Endothelial cell of umbilical vein (primary cell): ENCODE results near the gene MIA. TPM values are rescaled to one million over a fixed set of nuclear protein-coding genes. Genes with fewer than 3 reads are reported as not detected.

ENCODE experiments used
- BruUV-seq: library from RNA; stranded (reverse); fragments of 400-500 nt; replicated peaks from 2 replicates; lab custom pipeline; 2021; lab: Mats Ljungman, UMichigan
- CTCF ChIA-PET: fragments of 300-600, 350-600 bp; sonication (Branson Sonifier 250); formaldehyde crosslinking; loops from one replicate; lab custom pipeline; 2021; ENCODE audit warnings: antibody characterized with exemption, inconsistent platforms; lab: Charles Lee
- POLR2A ChIA-PET: fragments of 300-600, 350-600 bp; sonication (Branson Sonifier 250); formaldehyde crosslinking; loops from one replicate; lab custom pipeline; 2021; ENCODE audit warnings: antibody characterized with exemption, inconsistent platforms; lab: Charles Lee
- DNase-seq: peaks from one replicate; pipeline ENCODE4 v3.0.0-alpha.2; 2011; ENCODE audit warnings: low read depth, low spot score
- FAIRE-seq: peaks from 2 replicates; lab custom pipeline; 2011; peaks lifted over from hg19 to GRCh38; lab: Jason Lieb, UNC
- H2AFZ ChIP-seq: 2 replicates; pipeline ENCODE4 v1.6.0; 2012; ENCODE audit warnings: low read depth, low read length, control low read depth, inconsistent platforms
- H3K27ac ChIP-seq: 2 replicates; pipeline ENCODE4 v1.5.1; 2011; ENCODE audit warnings: low read depth, mild to moderate bottlenecking, control low read depth, low read length, moderate library complexity; ENCODE audit not compliant: insufficient read depth
- H3K27me3 ChIP-seq, 2 experiments: 2 replicates each; pipeline versions ENCODE4 v1.6.0 to v1.6.1; 2011; ENCODE audit warnings: low read length in 2 of 2, mixed read lengths in 1 of 2; ENCODE audit not compliant: control insufficient read depth in 2 of 2, insufficient read depth in 2 of 2
- H3K36me3 ChIP-seq, 2 experiments: 2 replicates in 1 of 2; 3 replicates in 1 of 2; pipeline ENCODE4 v1.5.1; 2011; ENCODE audit warnings: low read length in 2 of 2, mild to moderate bottlenecking in 1 of 2, moderate library complexity in 1 of 2; ENCODE audit not compliant: control insufficient read depth in 2 of 2, insufficient read depth in 2 of 2; ENCODE audit errors: extremely low read depth in 1 of 2
- H3K4me1 ChIP-seq: 3 replicates; pipeline ENCODE4 v1.5.1; 2011; ENCODE audit warnings: mild to moderate bottlenecking, low read length; ENCODE audit not compliant: control insufficient read depth, insufficient read depth; ENCODE audit errors: extremely low read depth
- H3K4me2 ChIP-seq: 2 replicates; pipeline ENCODE4 v1.6.1; 2011; ENCODE audit warnings: low read length, control low read depth, mixed read lengths; ENCODE audit not compliant: insufficient read depth
- H3K4me3 ChIP-seq, 3 experiments: fragments of 200-600 bp in 1 of 3; sonication (generic), shearing (Covaris generic) in 1 of 3; replicated peaks in 1 of 3; 2 replicates each; pipeline ENCODE4 v1.5.1; 2011 to 2016; ENCODE audit warnings: control low read depth in 3 of 3, low read length in 3 of 3, mild to moderate bottlenecking in 2 of 3, inconsistent platforms in 1 of 3, low read depth in 1 of 3, moderate library complexity in 1 of 3; ENCODE audit not compliant: insufficient read depth in 1 of 3
- H3K79me2 ChIP-seq: 2 replicates; pipeline ENCODE4 v1.6.0; 2012; ENCODE audit warnings: low read length, inconsistent platforms; ENCODE audit not compliant: control insufficient read depth, insufficient read depth
- H3K9ac ChIP-seq: replicated peaks from 2 replicates; pipeline ENCODE3; 2011; ENCODE audit warnings: low read length, control low read depth; ENCODE audit not compliant: insufficient read depth; ENCODE audit errors: extremely low read depth
- H3K9me1 ChIP-seq: replicated peaks from 3 replicates; pipeline ENCODE4 v1.6.0; 2011; ENCODE audit warnings: mild to moderate bottlenecking, low read length; ENCODE audit not compliant: control insufficient read depth, insufficient read depth; ENCODE audit errors: extremely low read depth
- H3K9me3 ChIP-seq: replicated peaks from 2 replicates; pipeline ENCODE4 v1.5.1; 2012; ENCODE audit warnings: low read length, inconsistent platforms; ENCODE audit not compliant: control insufficient read depth, insufficient read depth
- H4K20me1 ChIP-seq: replicated peaks from 2 replicates; pipeline ENCODE3; 2011; ENCODE audit warnings: mild to moderate bottlenecking, low read length; ENCODE audit not compliant: control insufficient read depth, insufficient read depth; ENCODE audit errors: extremely low read depth
- EZH2 ChIP-seq: IDR thresholded peaks from 2 replicates; pipeline ENCODE4 v1.6.1; 2012; ENCODE audit warnings: borderline replicate concordance, low read depth, mild to moderate bottlenecking, moderate library complexity, low read length, inconsistent platforms; ENCODE audit not compliant: severe bottlenecking
- FOS ChIP-seq: IDR thresholded peaks from 2 replicates; pipeline ENCODE4 v1.6.1; 2011; ENCODE audit warnings: mild to moderate bottlenecking, low read length, moderate library complexity, borderline replicate concordance; ENCODE audit not compliant: insufficient read depth
- GATA2 ChIP-seq: IDR thresholded peaks from 2 replicates; pipeline ENCODE4 v1.7.0; 2011; ENCODE audit warnings: low read depth, mild to moderate bottlenecking, moderate library complexity, mixed read lengths, low read length; ENCODE audit not compliant: insufficient read length, insufficient read depth
- JUN ChIP-seq: IDR thresholded peaks from 2 replicates; pipeline ENCODE4 v1.6.1; 2011; ENCODE audit warnings: borderline replicate concordance, low read depth; ENCODE audit not compliant: insufficient read length, insufficient read depth
- MAX ChIP-seq: IDR thresholded peaks from 2 replicates; pipeline ENCODE4 v1.6.1; 2011; ENCODE audit not compliant: insufficient read depth, insufficient read length
- MYC ChIP-seq: IDR thresholded peaks from one replicate; pipeline ENCODE4 v1.6.1; 2011; ENCODE audit warnings: mild to moderate bottlenecking, low read depth, low read length
- POLR2A ChIP-seq: IDR thresholded peaks from 2 replicates; pipeline ENCODE4 v1.6.1; 2012; ENCODE audit warnings: low read depth, mild to moderate bottlenecking, control low read depth, low read length
- POLR2AphosphoS5 ChIP-seq: IDR thresholded peaks from 2 replicates; pipeline ENCODE4 v1.6.1; 2012; ENCODE audit warnings: low read depth, mild to moderate bottlenecking, control low read depth, low read length, moderate library complexity; ENCODE audit not compliant: insufficient read depth
- dilution Hi-C: fragments of 300-500 bp; cut with MboI; formaldehyde crosslinking; loops from one replicate; pipeline ENCODE4 v1.15.0; 2019; ENCODE audit warnings: low sequenced_read_pairs; ENCODE audit not compliant: extremely low pct_ligation_motif_present
- intact Hi-C: fragments of 100-400 bp; cut with micrococcal nuclease; formaldehyde crosslinking; loops from one replicate; pipeline ENCODE4 v1.10.0; 2022
- polyA plus RNA-seq, 4 experiments: library from polyadenylated mRNA; depleted of rRNA in 3 of 4; stranded (reverse) in 3 of 4; unstranded in 1 of 4; fragments of >200 nt; gene quantifications; 2 replicates each; pipeline versions ENCODE4 v1.2.1 to v1.2.3, GENCODE V29; 2011 to 2012; ENCODE audit warnings: missing spikeins in 1 of 4
- total RNA-seq: library from RNA; stranded (reverse); gene quantifications from 2 replicates; pipeline ENCODE4 v1.2.3, GENCODE V29; 2021
- TF ChIP-seq, protein P1 (sequence below), 2 donors: IDR thresholded peaks; 1 replicate in 1 of 2; 2 replicates in 1 of 2; pipeline ENCODE4 v1.5.1; 2011; ENCODE audit warnings: low read length in 2 of 2, mild to moderate bottlenecking in 2 of 2, moderate library complexity in 2 of 2, control low read depth in 1 of 2, inconsistent platforms in 1 of 2, low read depth in 1 of 2; ENCODE audit not compliant: insufficient read depth in 1 of 2; ENCODE audit errors: extremely low read depth in 1 of 2

Gene MIA
- total and polyA plus RNA-seq, 2 donors (not counting 3 experiments of a cell fraction or from before 2014, with no cell fraction given), result 0.32 TPM; not detected in 1

GRCh38 chr19:40808497-40808896 lies 33.2 kb downstream of the MIA start:
- peaks cover 46% of the 10 kb centered on the region for H3K79me2 ChIP-seq
- CTCF ChIA-PET, result interaction anchor here (2.5 to 3.9 kb wide), 4 partner anchors 9 to 145 kb away, joined by 22 to 70 read pairs (median 33); partner anchors contain the start of genes ACTMAP, EGLN2 and RAB4B
- no peaks in the 10 kb centered on the region for H3K9me1 ChIP-seq
- FAIRE-seq, result no peak
- peaks cover 9 to 29% of the 10 kb centered on the region in 2 experiments for H3K36me3 ChIP-seq
- DNase-seq, result no peak
- peaks cover 0 to 3% of the 10 kb centered on the region in 2 experiments for H3K27me3 ChIP-seq
- no peak overlapping the region for H3K27ac ChIP-seq
- POLR2A ChIA-PET, result no interaction called here
- intact Hi-C loops, result loop anchor here (10.0 kb wide), 1 partner anchor 364 kb away; the partner anchor contains the start of gene SERTAD3
- no peaks in the 10 kb centered on the region for H3K9me3 ChIP-seq
- no peak overlapping the region for H3K4me2 ChIP-seq
- no peak overlapping the region for H3K4me3 ChIP-seq
- peaks cover 46% of the 10 kb centered on the region for H3K4me1 ChIP-seq
- no peak for TF ChIP-seq MAX
- TF ChIP-seq JUN, result no peak
- TF ChIP-seq, protein P1, sequence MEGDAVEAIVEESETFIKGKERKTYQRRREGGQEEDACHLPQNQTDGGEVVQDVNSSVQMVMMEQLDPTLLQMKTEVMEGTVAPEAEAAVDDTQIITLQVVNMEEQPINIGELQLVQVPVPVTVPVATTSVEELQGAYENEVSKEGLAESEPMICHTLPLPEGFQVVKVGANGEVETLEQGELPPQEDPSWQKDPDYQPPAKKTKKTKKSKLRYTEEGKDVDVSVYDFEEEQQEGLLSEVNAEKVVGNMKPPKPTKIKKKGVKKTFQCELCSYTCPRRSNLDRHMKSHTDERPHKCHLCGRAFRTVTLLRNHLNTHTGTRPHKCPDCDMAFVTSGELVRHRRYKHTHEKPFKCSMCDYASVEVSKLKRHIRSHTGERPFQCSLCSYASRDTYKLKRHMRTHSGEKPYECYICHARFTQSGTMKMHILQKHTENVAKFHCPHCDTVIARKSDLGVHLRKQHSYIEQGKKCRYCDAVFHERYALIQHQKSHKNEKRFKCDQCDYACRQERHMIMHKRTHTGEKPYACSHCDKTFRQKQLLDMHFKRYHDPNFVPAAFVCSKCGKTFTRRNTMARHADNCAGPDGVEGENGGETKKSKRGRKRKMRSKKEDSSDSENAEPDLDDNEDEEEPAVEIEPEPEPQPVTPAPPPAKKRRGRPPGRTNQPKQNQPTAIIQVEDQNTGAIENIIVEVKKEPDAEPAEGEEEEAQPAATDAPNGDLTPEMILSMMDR (IDR thresholded peaks at IDR 0.05; ENCODE audit: extremely low read depth in 1 of 2, insufficient read depth in 1 of 2, low read depth in 1 of 2, low read length in 2 of 2), result no peak
- no peak for TF ChIP-seq GATA2
- no peak for TF ChIP-seq EZH2
- no peak for TF ChIP-seq FOS
- no peak for TF ChIP-seq POLR2A
- no peak for TF ChIP-seq MYC
- no peak for TF ChIP-seq POLR2AphosphoS5
- BruUV-seq, result no TSS peak
- no peaks in the 10 kb centered on the region for H4K20me1 ChIP-seq
- dilution Hi-C loops, result no loop called here
- H2AFZ ChIP-seq, result no peak overlapping the region
- no peak overlapping the region for H3K9ac ChIP-seq
